GM18526 (cell line): ENCODE measurements around the gene CD6.

Experiments
- POLR2A ChIP-seq: IDR thresholded peaks from 3 replicates; pipeline ENCODE4 v1.6.1; 2011; ENCODE audit not compliant: insufficient read length; ENCODE audit errors: extremely low read depth

Gene CD6

GRCh38 chr11:61056571-61056970 is 85.1 kb downstream of the CD6 start:
- no peak for TF ChIP-seq POLR2A

DNA sequence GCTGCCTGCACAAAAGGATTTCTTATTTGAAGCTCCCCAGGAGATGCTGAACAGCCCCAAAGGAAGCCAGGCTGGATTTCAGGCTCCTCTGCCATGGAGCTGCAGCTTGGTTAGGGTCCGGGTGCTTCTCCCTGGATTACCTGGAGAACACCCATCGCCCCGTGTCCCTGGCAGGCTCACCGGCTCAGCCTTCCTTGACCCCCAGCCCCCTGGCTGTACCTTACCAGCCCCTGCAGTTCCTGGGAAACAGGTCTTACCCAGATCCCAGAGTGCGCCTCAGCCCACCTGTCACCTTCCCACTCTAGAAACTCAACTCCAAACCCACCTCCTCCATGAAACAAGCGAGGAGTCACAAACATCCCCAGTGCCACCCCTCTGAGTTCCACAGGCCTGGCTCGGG is 85.5 kb downstream of the CD6 start:
- no peak for TF ChIP-seq POLR2A

GRCh38 chr11:61057615-61058014 is 86.1 kb downstream of the CD6 start:
- no peak for TF ChIP-seq POLR2A

DNA sequence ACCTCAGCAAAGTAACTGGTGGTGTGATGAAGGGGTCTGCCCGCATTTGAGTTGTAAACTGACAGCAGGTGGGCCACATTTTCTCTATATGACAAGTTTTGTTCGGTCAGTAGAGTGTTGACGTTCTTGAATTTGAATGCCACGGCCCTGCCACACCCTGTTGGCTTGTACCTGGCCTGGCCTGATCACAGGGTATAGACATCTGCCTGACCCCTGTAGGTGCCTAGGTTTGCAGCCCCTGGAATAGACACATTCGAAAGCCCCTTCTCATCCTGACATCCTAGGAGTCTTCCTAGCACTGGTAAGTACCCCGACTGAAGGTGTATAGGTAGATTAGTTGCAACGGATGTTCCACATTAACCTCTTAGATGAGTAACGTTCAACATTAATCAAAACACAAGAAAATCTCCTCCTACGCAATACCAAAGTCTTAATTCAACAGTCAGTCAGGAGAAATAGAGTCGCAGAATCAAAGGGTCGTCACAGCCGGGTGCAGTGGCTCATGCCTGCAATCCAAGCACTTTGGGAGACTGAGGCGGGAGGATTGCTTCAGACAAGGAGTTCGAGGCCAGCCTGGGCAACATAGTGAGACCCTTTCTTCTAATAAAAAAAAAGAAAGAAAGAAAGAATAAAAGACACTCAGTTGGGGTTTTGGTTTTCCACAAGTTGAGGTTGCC is 87.2 kb downstream of the CD6 start:
- TF ChIP-seq POLR2A: no peak

- no peak for TF ChIP-seq POLR2A
Measured at GRCh38 chr11:61059260-61059752, 87.8 kb downstream of the CD6 start.

DNA sequence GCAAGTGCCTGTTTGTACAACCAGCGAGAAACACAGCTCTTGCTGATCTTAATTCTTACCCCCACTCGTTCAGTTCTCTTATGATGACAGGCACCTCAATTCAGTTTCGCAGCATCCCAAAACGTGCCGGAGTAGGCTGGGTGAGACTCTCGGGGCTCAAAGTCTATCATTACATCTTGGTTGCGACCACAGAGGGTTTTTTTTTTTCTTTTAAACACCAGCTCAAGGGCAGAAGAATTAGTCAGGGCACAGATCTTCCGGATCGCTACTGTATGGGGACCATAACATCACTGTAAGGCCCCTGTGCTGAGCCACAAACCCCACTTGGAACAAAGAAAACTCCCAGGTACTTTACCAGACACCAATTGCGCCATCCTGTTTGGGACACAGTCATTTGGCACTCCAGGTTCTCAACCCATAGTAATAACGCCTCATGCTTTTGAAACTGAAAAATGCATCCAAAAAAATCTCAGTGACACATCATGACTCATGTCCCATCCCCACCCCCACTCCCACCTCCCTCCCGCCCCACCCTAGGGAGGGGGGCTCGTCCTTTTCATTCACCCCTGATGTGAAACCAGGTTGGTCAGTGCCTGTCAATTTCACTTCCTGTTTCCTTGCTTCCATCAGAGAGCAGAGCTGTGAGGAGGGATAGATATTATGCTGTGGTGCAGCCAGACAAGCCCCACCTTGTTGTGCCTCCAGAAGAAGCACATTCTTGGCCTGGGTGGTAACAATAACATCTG is 89.8 kb downstream of the CD6 start:
- peak; percentile 29 for TF ChIP-seq POLR2A

DNA sequence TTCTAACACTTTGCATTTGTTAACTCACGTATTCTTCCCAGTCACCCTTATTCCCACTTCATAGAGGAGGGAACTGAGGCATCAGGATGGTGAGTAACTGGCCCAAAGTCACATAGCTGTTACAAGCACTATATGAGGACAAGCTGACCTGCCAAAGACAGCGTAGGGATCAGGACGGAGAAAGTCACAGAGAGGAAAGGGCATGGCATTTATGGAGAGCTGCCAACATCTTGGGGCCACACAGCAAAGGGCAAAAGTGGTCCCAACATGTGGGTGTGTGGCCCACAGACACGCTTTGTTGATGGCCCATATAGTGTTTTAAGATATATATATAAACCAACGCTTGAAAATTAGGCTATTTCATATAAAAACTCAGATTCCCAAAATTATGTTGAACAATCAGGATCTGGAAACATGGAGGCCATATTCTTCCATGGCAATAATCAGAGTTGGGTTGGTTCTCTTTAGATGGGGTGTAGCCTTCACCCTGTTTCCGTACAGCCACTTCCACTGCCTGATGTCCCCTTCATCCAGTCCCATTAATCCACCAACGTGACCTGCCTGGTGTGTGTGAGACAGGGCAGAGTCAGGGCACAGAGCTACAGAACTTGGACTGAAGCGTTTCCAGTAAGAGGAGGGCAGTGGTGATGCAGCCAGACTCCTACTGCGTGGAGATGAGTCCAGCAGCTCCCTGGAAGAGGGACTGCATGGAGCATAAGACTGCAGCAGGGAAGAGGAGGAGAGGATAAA is 90.9 kb downstream of the CD6 start:
- no peak for TF ChIP-seq POLR2A

DNA sequence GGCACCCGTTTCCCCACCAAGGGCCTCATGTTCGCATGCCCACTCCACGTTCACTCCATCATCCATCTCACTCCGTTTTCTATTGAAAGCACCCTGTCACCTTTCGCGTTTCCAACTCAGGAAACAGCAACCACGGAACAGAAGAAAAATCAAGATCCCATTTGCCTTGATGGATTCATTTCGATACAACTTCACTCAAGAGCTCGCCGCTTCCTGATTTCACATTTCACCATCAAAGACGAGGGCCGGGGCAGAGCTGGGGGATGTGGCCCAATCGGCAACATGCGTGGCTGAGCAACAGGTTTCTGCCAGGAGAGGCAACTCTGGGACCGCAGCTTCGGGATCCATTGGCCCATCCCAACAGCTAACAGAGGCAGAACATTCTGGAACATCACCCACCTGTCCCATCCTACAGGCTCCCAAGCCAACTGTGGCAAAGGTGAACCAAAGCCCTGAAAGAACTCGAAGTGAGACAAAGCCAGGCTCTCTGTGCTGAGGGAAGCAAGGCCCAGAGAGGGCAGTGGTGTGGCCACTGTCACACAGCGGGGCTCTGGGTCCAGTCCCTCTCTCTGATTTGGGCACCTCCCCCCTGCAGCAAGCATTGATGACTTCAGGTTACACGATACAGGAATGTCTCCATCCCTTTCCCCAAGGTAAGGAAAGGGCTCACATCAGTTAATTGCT is 94.6 kb downstream of the CD6 start:
- TF ChIP-seq POLR2A: no peak

- no peak for TF ChIP-seq POLR2A
Measured at GRCh38 chr11:61066645-61067044, 95.2 kb downstream of the CD6 start.

- TF ChIP-seq POLR2A: no peak
Measured at GRCh38 chr11:61067782-61068446, 96.4 kb downstream of the CD6 start.

DNA sequence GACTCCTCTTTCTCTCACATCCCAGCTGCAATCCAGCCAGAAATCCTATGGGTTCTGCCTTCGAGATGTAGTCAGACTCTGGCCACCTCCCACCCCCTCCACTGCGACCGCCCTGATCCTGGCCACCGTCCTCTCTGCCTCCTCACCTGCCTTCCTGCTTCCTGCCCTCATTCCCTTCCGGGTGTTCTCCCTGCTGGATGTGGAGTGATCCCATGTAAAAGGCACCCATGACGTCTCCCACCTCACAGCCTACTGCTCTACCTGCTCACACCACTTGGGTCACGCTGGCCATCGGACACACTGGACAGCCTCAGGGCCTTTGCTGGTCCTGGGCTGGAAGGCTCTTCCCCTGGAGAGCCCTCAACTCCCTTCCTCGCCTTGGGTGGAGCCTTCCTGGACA is 97.1 kb downstream of the CD6 start:
- TF ChIP-seq POLR2A: no peak

DNA sequence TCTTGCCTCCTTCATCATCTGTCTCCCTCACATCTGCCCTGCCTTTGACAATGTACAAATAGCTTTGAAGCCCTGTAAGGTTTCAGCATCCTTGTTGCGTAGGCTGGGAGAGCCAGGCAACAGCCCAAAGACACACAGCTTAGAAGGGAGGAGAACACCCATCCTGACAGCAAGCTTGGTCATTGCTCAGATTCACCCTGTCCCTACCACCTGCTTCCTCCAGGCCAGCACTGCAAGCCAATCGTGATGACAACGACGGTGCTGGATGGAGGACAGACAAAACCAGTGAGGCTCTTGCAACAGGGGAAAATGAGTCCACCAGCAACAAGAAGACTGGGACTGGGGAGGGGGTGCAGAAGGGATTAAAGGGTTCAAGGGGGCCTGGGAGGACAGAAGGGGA is 97.9 kb downstream of the CD6 start:
- TF ChIP-seq POLR2A: no peak
